ENCODE measurements around the gene C16orf74.

The C16orf74 gene

GRCh38 chr16:85738923-85739715, 11.8 kb downstream of the C16orf74 start:
- no peak for TF ChIP-seq CTCF (IDR thresholded peaks at IDR 0.05; ENCODE audit: control insufficient read depth, insufficient read depth, low read depth, low read length, missing control alignments)
- no peak overlapping the region for H3K4me3 ChIP-seq (ENCODE audit: control insufficient read depth, low read depth, low read length)
- no peak for DNase-seq (ENCODE audit: low read depth)

GRCh38 chr16:85736921-85737320, 14.0 kb downstream of the C16orf74 start:
- no peak for DNase-seq (ENCODE audit: low read depth)
- no peak overlapping the region for H3K4me3 ChIP-seq (ENCODE audit: control insufficient read depth, low read depth, low read length)
- no peak for TF ChIP-seq CTCF (IDR thresholded peaks at IDR 0.05; ENCODE audit: control insufficient read depth, insufficient read depth, low read depth, low read length, missing control alignments)

- no peak for DNase-seq (ENCODE audit: low read depth)
- no peak overlapping the region for H3K4me3 ChIP-seq (ENCODE audit: control insufficient read depth, low read depth, low read length)
- TF ChIP-seq CTCF (IDR thresholded peaks at IDR 0.05; ENCODE audit: control insufficient read depth, insufficient read depth, low read depth, low read length, missing control alignments) = no peak
Observed at GRCh38 chr16:85735946-85736345, 14.9 kb downstream of the C16orf74 start.

GRCh38 chr16:85735225-85735635, 15.7 kb downstream of the C16orf74 start:
- no peak for TF ChIP-seq CTCF (IDR thresholded peaks at IDR 0.05; ENCODE audit: control insufficient read depth, insufficient read depth, low read depth, low read length, missing control alignments)
- DNase-seq (ENCODE audit: low read depth) = no peak

GRCh38 chr16:85734311-85735017, 16.4 kb downstream of the C16orf74 start:
- H3K4me3 ChIP-seq (ENCODE audit: control insufficient read depth, low read depth, low read length) = no peak overlapping the region
- no peak for TF ChIP-seq CTCF (IDR thresholded peaks at IDR 0.05; ENCODE audit: control insufficient read depth, insufficient read depth, low read depth, low read length, missing control alignments)
- DNase-seq (ENCODE audit: low read depth) = no peak

More at GRCh38 chr16:85735225-85735635, 15.7 kb downstream of the C16orf74 start:
- no peak overlapping the region for H3K4me3 ChIP-seq (ENCODE audit: control insufficient read depth, low read depth, low read length)

GRCh38 chr16:85733839-85734170, 17.1 kb downstream of the C16orf74 start:
- TF ChIP-seq CTCF (IDR thresholded peaks at IDR 0.05; ENCODE audit: control insufficient read depth, insufficient read depth, low read depth, low read length, missing control alignments) = no peak
- no peak for DNase-seq (ENCODE audit: low read depth)

More at GRCh38 chr16:85733839-85734170, 17.1 kb downstream of the C16orf74 start:
- no peak overlapping the region for H3K4me3 ChIP-seq (ENCODE audit: control insufficient read depth, low read depth, low read length)
